Prostate gland (tissue), 2 donors: ENCODE measurements around the gene RSRP1. TPM values are rescaled to one million over a fixed set of nuclear protein-coding genes. Genes with fewer than 3 reads are reported as not detected.

Experiments
- DNase-seq: peaks from one replicate; pipeline ENCODE4 v3.0.0-alpha.2; 2019; ENCODE audit warnings: low spot score
- H3K27ac ChIP-seq, 2 donors: fragments of 200-600 bp; sonication (generic); 2 replicates each; pipeline ENCODE4 v1.5.1; 2017 to 2019
- H3K27me3 ChIP-seq: fragments of 200-600 bp; sonication (generic); replicated peaks from 2 replicates; pipeline ENCODE4 v1.5.1; 2019; ENCODE audit not compliant: insufficient read depth
- H3K36me3 ChIP-seq, 2 donors: fragments of 200-600 bp; sonication (generic); 1 replicate in 1 of 2; 2 replicates in 1 of 2; pipeline versions ENCODE4 v1.5.1 to v1.8.1; 2017 to 2019
- H3K4me1 ChIP-seq: fragments of 200-600 bp; sonication (generic); replicated peaks from 2 replicates; pipeline ENCODE4 v1.5.1; 2019
- H3K4me3 ChIP-seq, 2 donors: fragments of 200-600 bp; sonication (generic); 2 replicates each; pipeline ENCODE4 v1.5.1; 2017 to 2019
- H3K9me3 ChIP-seq: fragments of 200-600 bp; sonication (generic); 2 replicates; pipeline ENCODE4 v1.5.1; 2017
- CTCF ChIP-seq, 4 experiments: fragments of 200-600 bp in 2 of 4; fragments of 450-650 bp in 2 of 4; sonication (generic) in 2 of 4; IDR thresholded peaks; 1 replicate in 3 of 4; 2 replicates in 1 of 4; pipeline ENCODE4 v1.5.1; 2016 to 2019; ENCODE audit warnings: antibody characterized with exemption in 4 of 4, mild to moderate bottlenecking in 2 of 4, moderate library complexity in 2 of 4
- POLR2A ChIP-seq: fragments of 450-650 bp; IDR thresholded peaks from one replicate; pipeline ENCODE4 v1.6.1; 2016; ENCODE audit warnings: antibody characterized with exemption, mild to moderate bottlenecking
- POLR2AphosphoS5 ChIP-seq: sonication (generic); formaldehyde crosslinking; IDR thresholded peaks from one replicate; pipeline ENCODE4 v1.6.1; 2017; ENCODE audit warnings: antibody characterized with exemption
- WGBS: methylation state at CpG from one replicate; pipeline ENCODE4 v1.1.5; 2018; 5-methylcytosine and 5-hydroxymethylcytosine counted together
- intact Hi-C: fragments of 100-400 bp; cut with DNase I; formaldehyde crosslinking; loops from one replicate; pipeline ENCODE4 v1.14.2; 2022
- total RNA-seq, 2 donors: library from RNA; depleted of rRNA; stranded (reverse); fragments of >200 nt; gene quantifications; one replicate each; pipeline ENCODE4 v1.1.0, GENCODE V29; 2016

RSRP1 gene
- total RNA-seq, 2 donors from 2014 or later = 114 to 145 TPM

GRCh38 chr1:25210728-25211127 is 36.5 kb downstream of the RSRP1 start:
- H3K27ac ChIP-seq = no peak overlapping the region
- H3K27me3 ChIP-seq = no peaks in the 10 kb centered on the region
- no peaks in the 10 kb centered on the region for H3K4me1 ChIP-seq
- DNase-seq = no peak
- WGBS = 70% methylated on average over 3 of the region's 3 CpGs
- no peak overlapping the region for H3K4me3 ChIP-seq
- no peaks in the 10 kb centered on the region for H3K36me3 ChIP-seq
- intact Hi-C loops = loop anchor here (10.0 kb wide), 1 partner anchor 556 kb away; no protein-coding TSS in a partner anchor
- TF ChIP-seq CTCF (IDR thresholded peaks at IDR 0.05) (no peak), POLR2A (no peak), POLR2AphosphoS5 (no peak)
- no peaks in the 10 kb centered on the region for H3K9me3 ChIP-seq

DNA sequence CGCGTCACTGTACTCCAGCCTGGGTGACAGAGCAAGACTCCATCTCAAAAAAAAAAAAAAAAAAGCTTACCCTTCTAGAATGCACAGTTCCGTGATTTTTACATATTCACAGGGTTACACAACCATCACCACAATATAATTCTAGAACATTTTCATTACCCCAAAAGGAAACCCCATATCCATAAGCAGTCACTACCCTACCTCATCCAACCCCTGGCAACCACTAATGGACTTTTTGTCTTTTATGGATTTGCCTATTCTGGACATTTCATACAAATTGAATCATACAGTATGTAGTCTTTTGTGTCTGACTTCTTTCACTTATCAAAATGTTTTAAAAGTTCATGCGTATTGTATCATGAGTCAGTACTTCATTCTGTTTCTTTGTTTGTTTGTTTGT is 37.7 kb downstream of the RSRP1 start:
- no peak overlapping the region for H3K27ac ChIP-seq
- no peak for TF ChIP-seq POLR2A
- no peak for TF ChIP-seq CTCF (IDR thresholded peaks at IDR 0.05)
- no peak for TF ChIP-seq POLR2AphosphoS5
- no peaks in the 10 kb centered on the region for H3K9me3 ChIP-seq
- H3K4me1 ChIP-seq = no peaks in the 10 kb centered on the region
- 96% methylated on average over 4 of the region's 4 CpGs for WGBS
- H3K36me3 ChIP-seq = no peaks in the 10 kb centered on the region
- DNase-seq = no peak
- no peaks in the 10 kb centered on the region for H3K27me3 ChIP-seq
- no peak overlapping the region for H3K4me3 ChIP-seq
- intact Hi-C loops = no loop called here

DNA sequence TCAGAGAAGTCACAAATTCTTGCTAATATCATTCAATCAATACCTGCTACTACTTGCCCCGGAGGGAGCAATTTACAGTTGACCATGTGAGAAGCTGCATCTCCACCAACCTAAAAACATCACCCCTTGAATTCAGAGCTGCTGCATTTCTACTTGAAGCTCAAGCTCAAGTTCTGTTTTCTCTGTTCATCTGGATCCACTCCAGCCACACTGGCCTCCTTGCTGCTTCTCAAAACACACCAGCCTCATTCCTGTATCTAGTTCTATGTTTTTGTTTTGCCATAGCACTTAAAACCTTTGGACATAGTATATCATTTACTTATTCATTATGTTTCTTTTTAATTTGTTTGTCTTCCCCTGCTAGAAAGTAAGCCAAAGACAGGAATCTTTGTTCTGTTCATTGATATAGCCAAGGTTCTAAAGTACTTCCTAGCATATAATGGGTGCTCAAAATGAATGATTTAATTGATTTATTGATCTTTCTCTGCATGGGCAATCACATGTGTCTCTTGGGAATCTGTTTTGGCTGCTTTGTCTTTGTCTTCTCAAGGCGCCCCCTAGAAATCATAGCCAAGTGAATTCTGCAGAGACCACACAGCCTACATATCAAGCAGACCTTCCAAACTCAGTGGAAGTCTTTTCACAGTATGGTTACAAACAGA is 38.6 kb downstream of the RSRP1 start:
- no peak overlapping the region for H3K4me3 ChIP-seq
- no peak overlapping the region for H3K27ac ChIP-seq
- no peaks in the 10 kb centered on the region for H3K9me3 ChIP-seq
- no peaks in the 10 kb centered on the region for H3K27me3 ChIP-seq
- WGBS = 67% methylated on average over 2 of the region's 2 CpGs
- DNase-seq = no peak
- TF ChIP-seq POLR2A (no peak), CTCF (IDR thresholded peaks at IDR 0.05) (no peak), POLR2AphosphoS5 (no peak)
- no peaks in the 10 kb centered on the region for H3K4me1 ChIP-seq
- no peaks in the 10 kb centered on the region for H3K36me3 ChIP-seq
- intact Hi-C loops = no loop called here

DNA sequence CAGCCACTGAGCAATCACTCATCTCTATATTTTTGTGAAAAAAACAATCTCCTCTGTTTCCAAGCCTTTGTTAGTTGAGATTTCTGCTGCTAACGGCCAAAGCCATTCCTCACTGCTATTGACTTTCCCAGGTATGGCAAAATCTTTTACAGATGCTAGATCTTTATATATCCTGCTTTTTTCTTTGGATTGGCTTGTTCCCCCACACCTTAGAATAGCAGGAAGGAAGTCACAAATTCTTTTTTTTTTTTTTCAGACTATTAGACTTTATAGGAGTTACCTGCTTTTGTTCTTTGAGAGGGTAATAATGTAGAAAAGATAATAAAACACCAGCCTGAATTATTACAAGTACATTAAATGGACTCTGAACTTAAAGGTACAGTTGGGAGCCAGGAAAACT is 39.2 kb downstream of the RSRP1 start:
- TF ChIP-seq CTCF (IDR thresholded peaks at IDR 0.05) = no peak
- TF ChIP-seq POLR2A = no peak
- no peak for TF ChIP-seq POLR2AphosphoS5
- no peaks in the 10 kb centered on the region for H3K4me1 ChIP-seq
- H3K9me3 ChIP-seq = no peaks in the 10 kb centered on the region
- DNase-seq = no peak
- no peaks in the 10 kb centered on the region for H3K27me3 ChIP-seq
- intact Hi-C loops = no loop called here
- no peak overlapping the region for H3K4me3 ChIP-seq
- 55% methylated on average over 1 of the region's 1 CpG for WGBS
- no peak overlapping the region for H3K27ac ChIP-seq
- H3K36me3 ChIP-seq = no peaks in the 10 kb centered on the region

GRCh38 chr1:25206201-25206600 is 41.1 kb downstream of the RSRP1 start:
- Histone ChIP-seq H3K4me1 (no peaks in the 10 kb centered on the region), H3K36me3 (no peaks in the 10 kb centered on the region), H3K4me3 (no peak overlapping the region), H3K27me3 (no peaks in the 10 kb centered on the region), H3K27ac (no peak overlapping the region), H3K9me3 (no peaks in the 10 kb centered on the region)
- TF ChIP-seq POLR2AphosphoS5 (no peak), CTCF (IDR thresholded peaks at IDR 0.05) (no peak), POLR2A (no peak)
- WGBS = 94% methylated on average over 5 of the region's 5 CpGs
- intact Hi-C loops = no loop called here
- no peak for DNase-seq
